Progenitor cell of endocrine pancreas (in vitro differentiated cells): ENCODE measurements around the gene IRF9. TPM values are rescaled to one million over a fixed set of nuclear protein-coding genes. Genes with fewer than 3 reads are reported as not detected.

Source experiments
- DNase-seq: peaks from one replicate; pipeline ENCODE4 v3.0.0; 2021; ENCODE audit warnings: low spot score; ENCODE audit not compliant: unreplicated experiment
- H3K27ac Mint-ChIP-seq: 2 replicates; pipeline ENCODE4 v1.8.0; 2021; ENCODE audit warnings: mild to moderate bottlenecking, moderate library complexity, mixed read lengths
- H3K27me3 Mint-ChIP-seq: 2 replicates; pipeline ENCODE4 v1.8.0; 2021; ENCODE audit warnings: mixed read lengths
- H3K36me3 Mint-ChIP-seq: 2 replicates; pipeline ENCODE4 v1.8.0; 2022; ENCODE audit warnings: mixed read lengths; ENCODE audit not compliant: insufficient read depth
- H3K4me1 Mint-ChIP-seq: 2 replicates; pipeline ENCODE4 v1.8.0; 2021; ENCODE audit warnings: low read depth, mixed read lengths
- H3K4me3 Mint-ChIP-seq: 2 replicates; pipeline ENCODE4 v1.8.0; 2021; ENCODE audit warnings: low read depth, mild to moderate bottlenecking, moderate library complexity, mixed read lengths
- H3K9me3 Mint-ChIP-seq: 2 replicates; pipeline ENCODE4 v1.8.0; 2021; ENCODE audit warnings: low read depth, mixed read lengths
- total RNA-seq: library from RNA; stranded (reverse); gene quantifications from 2 replicates; pipeline ENCODE4 v1.2.1, GENCODE V29; 2021
- TF ChIP-seq, protein P1 (sequence below): fragments of 200-600 bp; sonication (generic); IDR thresholded peaks from one replicate; pipeline ENCODE4 v1.5.0; 2021; ENCODE audit warnings: antibody characterized with exemption, mild to moderate bottlenecking; ENCODE audit not compliant: unreplicated experiment

IRF9 gene
- total RNA-seq, 1 donor from 2014 or later: 57.4 TPM

DNA sequence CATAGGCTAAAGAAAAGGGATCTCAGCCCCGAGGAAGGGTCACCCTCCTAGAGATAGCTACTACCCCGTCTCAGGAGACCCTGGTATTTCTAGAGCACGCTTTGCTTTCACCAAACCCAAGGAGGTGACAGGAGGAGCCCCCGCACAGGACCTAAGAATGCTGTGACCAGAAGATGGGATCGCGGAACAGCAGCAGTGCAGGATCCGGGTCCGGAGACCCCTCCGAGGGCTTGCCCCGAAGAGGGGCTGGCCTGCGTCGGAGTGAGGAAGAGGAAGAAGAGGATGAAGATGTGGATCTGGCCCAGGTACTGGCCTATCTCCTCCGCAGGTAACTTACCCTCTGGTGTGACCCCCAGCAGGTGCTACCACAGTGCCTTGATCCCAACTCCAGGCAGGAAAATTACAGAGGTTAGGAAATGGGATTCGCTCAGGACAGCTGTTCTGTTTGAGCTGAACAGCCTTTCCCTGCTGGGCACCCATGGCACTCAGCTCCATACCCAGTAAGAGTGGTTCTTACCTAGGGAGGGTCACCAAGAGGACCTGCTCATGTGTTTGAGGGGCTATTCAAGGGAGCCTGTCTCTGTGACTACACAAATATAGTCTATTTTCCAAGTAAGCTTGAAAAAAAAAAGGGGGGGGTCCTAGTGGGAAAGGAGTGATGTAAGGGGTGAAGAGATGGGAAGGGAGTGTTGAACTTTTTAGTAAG lies 45.5 kb upstream of the IRF9 start:
- Mint-ChIP-seq H3K36me3 (peaks cover 13% of the 10 kb centered on the region), H3K27ac (peak overlapping the region; percentile 99), H3K4me3 (peak overlapping the region; percentile 89), H3K27me3 (no peaks in the 10 kb centered on the region), H3K9me3 (no peaks in the 10 kb centered on the region), H3K4me1 (peaks cover 17% of the 10 kb centered on the region)
- TF ChIP-seq, protein P1, sequence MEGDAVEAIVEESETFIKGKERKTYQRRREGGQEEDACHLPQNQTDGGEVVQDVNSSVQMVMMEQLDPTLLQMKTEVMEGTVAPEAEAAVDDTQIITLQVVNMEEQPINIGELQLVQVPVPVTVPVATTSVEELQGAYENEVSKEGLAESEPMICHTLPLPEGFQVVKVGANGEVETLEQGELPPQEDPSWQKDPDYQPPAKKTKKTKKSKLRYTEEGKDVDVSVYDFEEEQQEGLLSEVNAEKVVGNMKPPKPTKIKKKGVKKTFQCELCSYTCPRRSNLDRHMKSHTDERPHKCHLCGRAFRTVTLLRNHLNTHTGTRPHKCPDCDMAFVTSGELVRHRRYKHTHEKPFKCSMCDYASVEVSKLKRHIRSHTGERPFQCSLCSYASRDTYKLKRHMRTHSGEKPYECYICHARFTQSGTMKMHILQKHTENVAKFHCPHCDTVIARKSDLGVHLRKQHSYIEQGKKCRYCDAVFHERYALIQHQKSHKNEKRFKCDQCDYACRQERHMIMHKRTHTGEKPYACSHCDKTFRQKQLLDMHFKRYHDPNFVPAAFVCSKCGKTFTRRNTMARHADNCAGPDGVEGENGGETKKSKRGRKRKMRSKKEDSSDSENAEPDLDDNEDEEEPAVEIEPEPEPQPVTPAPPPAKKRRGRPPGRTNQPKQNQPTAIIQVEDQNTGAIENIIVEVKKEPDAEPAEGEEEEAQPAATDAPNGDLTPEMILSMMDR: no peak
- no peak for DNase-seq

DNA sequence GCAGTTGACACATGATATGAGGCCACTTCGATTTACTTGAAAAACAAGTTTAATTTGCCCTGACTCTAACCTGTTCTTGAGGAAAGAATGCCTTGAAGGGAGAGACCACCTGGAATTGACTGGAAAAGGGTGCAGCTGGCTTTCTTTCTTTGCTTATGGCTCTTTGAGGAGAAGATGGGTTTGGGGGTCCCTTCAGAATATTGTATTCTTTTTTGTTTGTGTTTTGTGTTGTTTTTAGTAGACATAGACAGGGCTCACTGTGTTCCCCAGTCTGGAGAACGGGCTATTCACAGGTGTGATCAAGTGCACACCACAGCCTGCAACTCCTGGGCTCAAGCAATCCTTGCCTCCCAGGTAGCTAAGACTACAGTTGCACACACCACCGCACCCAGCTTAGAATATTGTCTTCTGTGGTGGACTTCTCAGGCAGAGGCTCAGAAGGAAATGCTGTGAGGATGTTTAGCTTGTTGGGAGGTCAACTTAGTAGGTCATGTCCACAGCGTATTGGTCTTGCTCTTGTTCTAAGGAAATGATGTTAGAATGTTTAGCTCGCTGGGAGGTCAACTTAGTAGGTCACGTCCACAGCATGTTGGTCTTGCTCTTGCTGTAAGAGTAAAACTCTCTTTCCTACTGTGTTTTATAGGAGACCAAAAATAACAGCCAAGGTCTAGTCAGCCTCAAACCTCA lies 44.8 kb upstream of the IRF9 start:
- Mint-ChIP-seq H3K9me3 (no peaks in the 10 kb centered on the region), H3K4me1 (peaks cover 17% of the 10 kb centered on the region), H3K4me3 (peak overlapping the region; percentile 89), H3K27me3 (no peaks in the 10 kb centered on the region), H3K36me3 (peaks cover 16% of the 10 kb centered on the region), H3K27ac (peak overlapping the region; percentile 99)
- DNase-seq: no peak
- TF ChIP-seq, protein P1: no peak

DNA sequence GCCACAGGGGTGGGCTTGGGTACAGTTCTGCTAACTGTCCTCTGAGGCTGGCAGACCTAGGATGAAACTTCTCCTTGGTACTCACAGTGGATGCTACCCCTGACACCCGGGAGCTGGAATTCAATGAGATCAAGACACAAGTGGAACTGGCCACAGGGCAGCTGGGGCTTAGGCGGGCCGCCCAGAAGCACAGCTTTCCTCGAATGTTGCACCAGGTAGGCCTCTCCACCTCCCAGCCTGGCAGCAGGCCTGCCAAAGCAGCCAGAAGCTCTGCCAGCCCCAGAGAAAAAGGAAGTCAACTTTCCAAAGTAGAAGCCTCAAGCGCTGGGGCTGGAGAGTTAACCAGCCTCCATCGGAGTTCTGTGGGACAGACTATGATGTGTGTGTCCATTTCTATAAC lies 43.9 kb upstream of the IRF9 start:
- H3K27me3 Mint-ChIP-seq: no peaks in the 10 kb centered on the region

DNA sequence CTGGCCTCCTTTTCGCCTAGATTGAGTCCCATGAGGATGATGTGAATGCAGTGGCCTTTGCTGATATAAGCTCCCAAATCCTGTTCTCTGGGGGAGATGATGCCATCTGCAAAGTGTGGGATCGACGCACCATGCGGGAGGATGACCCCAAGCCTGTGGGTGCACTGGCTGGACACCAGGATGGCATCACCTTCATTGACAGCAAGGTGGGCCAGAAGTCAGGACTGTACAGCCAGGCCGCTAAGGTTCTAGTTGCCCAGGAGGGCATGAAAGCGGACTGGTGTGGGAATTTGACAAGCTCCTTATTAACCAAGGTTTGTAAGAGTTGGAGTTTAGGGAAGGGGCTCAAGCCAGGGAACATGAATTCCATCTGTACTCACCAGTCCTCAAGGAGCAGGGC lies 41.4 kb upstream of the IRF9 start:
- no peaks in the 10 kb centered on the region for H3K27me3 Mint-ChIP-seq

More for the DNA sequence above, 43.9 kb upstream of the IRF9 start:
- Mint-ChIP-seq H3K36me3 (peaks cover 18% of the 10 kb centered on the region), H3K4me3 (no peak overlapping the region), H3K27ac (no peak overlapping the region), H3K4me1 (peaks cover 17% of the 10 kb centered on the region), H3K9me3 (no peaks in the 10 kb centered on the region)
- DNase-seq: no peak
- TF ChIP-seq, protein P1: no peak

DNA sequence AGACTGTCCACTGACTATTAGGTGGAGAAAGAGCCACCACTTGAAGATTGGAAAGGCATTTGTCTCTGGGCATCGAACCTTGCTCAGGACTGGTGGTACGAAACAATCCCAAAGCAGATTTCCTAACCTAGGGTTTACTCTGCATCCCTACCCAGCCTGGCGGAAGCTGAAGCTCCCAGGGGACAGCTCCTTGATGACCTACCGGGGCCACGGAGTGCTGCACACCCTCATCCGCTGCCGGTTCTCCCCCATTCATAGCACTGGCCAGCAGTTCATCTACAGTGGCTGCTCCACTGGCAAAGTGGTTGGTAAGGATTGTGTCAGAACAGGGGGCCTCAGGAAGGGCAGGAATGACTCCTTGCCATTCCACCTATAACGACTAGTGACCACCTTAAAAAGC lies 39.9 kb upstream of the IRF9 start:
- TF ChIP-seq, protein P1: no peak
- Mint-ChIP-seq H3K4me3 (no peak overlapping the region), H3K27ac (no peak overlapping the region), H3K9me3 (no peaks in the 10 kb centered on the region), H3K27me3 (no peaks in the 10 kb centered on the region), H3K4me1 (peaks cover 6% of the 10 kb centered on the region), H3K36me3 (peaks cover 21% of the 10 kb centered on the region)
- no peak for DNase-seq

More for the DNA sequence above, 41.4 kb upstream of the IRF9 start:
- Mint-ChIP-seq H3K4me3 (no peak overlapping the region), H3K36me3 (peaks cover 20% of the 10 kb centered on the region), H3K4me1 (peaks cover 17% of the 10 kb centered on the region), H3K27ac (no peak overlapping the region), H3K9me3 (no peaks in the 10 kb centered on the region)
- TF ChIP-seq, protein P1: no peak
- no peak for DNase-seq
